Astrocyte of the spinal cord (primary cell): Measurements from ENCODE around the gene ASB9.
"Not testable (repeated sequence)": the region's sequence is repeated elsewhere in the genome, so short reads cannot be mapped to it uniquely, and the experiment has no call there.

ENCODE experiments used
- DNase-seq: peaks from one replicate; pipeline ENCODE4 v3.0.0; 2011; ENCODE audit warnings: low read depth, low spot score
- H3K4me3 ChIP-seq: 2 replicates; pipeline ENCODE4 v1.5.1; 2011; ENCODE audit warnings: low read depth, mild to moderate bottlenecking, low read length, moderate library complexity
- CTCF ChIP-seq: IDR thresholded peaks from 2 replicates; pipeline ENCODE4 v1.5.1; 2012; ENCODE audit warnings: low read depth, mild to moderate bottlenecking, low read length, inconsistent platforms
- in situ Hi-C: cut with HindIII; loops from 2 replicates; pipeline ENCODE4 v1.10.0; 2017; ENCODE audit warnings: low sequenced_read_pairs

ASB9 gene

DNA sequence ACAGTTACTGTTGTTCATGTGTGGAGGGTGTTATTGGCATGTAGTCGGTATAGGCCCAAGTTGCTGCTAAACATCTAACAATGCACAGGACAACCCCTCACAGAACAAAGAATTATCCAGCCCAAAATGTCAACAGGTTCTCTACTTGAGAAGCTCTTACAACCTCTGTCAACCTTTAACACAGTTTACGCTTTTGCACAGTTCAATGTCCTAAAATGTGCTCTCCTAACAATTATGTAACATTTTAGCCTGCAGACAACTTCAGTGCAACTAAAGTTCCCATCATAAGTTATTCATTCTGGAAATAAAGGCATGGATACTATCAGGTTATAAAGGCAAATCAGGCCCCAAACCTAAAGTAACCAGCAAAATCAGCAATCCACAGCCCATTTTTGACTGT, 66.2 kb downstream of the ASB9 start:
- TF ChIP-seq CTCF = no peak
- in situ Hi-C loops = no loop called here
- no peak overlapping the region for H3K4me3 ChIP-seq
- no peak for DNase-seq

DNA sequence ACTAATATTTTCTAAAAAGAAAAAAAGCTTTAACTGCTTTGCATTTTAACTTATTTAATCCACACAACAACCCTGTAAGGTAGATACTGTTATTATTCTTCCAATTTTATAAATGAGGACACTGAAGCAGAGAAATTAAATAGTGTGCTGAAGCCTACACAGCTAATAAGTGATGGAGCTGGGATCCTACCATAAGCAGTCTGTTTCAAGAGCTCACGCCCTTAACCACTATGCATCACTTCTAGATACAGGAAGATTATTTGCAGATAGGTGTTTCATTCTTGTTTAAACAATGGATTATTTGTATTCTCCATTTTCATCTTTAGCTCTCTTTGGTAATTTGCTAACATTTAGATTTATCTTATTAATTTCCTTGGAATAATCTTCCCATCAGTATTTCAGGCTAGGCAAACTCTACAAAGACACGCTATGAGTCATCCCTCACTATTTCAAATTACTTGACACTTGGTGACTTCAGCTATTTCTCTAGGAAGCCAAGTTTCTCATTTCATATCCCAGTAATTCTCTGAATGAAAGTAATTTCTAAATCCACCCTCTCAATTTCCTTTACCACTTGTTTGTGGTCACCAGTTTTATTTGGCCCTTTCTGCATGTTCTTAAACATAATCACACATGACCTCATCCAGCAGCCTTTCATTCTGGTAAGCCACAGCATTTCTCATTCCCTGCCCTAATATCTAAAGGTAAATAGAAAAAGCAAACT, 67.3 kb downstream of the ASB9 start:
- DNase-seq = peak; percentile 81
- in situ Hi-C loops = no loop called here
- no peak for TF ChIP-seq CTCF
- no peak overlapping the region for H3K4me3 ChIP-seq

GRCh38 chrX:15200871-15201270, 69.0 kb downstream of the ASB9 start:
- H3K4me3 ChIP-seq = no peak overlapping the region
- no peak for DNase-seq
- in situ Hi-C loops = no loop called here
- TF ChIP-seq CTCF = no peak

DNA sequence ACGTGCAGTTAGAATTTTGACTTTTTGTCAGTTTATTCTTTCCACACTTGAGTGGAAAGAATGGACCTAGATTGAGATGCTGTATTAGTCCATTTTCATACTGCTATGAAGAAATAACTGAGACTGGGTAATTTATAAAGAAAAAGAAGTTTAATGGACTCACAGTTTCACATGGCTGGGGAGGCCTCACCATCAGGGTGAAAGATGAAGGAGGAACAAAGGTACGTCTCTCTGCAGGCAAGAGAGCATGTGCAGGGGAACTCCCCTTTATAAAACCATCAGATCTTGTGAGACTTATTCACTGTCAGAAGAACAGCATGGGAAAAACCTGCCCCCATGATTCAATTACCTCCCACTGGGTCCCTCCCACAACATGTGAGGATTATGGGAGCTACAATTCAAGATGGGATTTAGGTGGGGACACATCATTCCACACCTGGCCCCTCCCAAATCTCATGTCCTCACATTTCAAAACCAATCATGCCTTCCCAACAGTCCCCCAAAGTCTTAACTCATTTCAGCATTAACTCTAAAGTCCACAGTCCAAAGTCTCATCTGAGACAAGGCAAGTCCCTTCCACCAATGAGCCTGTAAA, 71.2 kb downstream of the ASB9 start:
- in situ Hi-C loops, DNase-seq, H3K4me3 ChIP-seq: not testable (repeated sequence)

GRCh38 chrX:15194146-15194545, 75.7 kb downstream of the ASB9 start:
- in situ Hi-C loops = no loop called here

More at GRCh38 chrX:15194146-15194545, 75.7 kb downstream of the ASB9 start:
- DNase-seq = no peak
- no peak overlapping the region for H3K4me3 ChIP-seq
- no peak for TF ChIP-seq CTCF
